Breast epithelium (tissue), 3 donors: ENCODE measurements around the gene E4F1.

ENCODE experiments used
- POLR2A ChIP-seq: fragments of 450-650 bp; IDR thresholded peaks from one replicate; pipeline ENCODE4 v1.6.1; 2016; ENCODE audit warnings: antibody characterized with exemption, mild to moderate bottlenecking, moderate library complexity
- POLR2AphosphoS5 ChIP-seq, 3 donors: sonication (generic); formaldehyde crosslinking; IDR thresholded peaks; one replicate each; pipeline ENCODE4 v1.6.1; 2017; ENCODE audit warnings: antibody characterized with exemption in 3 of 3

DNA sequence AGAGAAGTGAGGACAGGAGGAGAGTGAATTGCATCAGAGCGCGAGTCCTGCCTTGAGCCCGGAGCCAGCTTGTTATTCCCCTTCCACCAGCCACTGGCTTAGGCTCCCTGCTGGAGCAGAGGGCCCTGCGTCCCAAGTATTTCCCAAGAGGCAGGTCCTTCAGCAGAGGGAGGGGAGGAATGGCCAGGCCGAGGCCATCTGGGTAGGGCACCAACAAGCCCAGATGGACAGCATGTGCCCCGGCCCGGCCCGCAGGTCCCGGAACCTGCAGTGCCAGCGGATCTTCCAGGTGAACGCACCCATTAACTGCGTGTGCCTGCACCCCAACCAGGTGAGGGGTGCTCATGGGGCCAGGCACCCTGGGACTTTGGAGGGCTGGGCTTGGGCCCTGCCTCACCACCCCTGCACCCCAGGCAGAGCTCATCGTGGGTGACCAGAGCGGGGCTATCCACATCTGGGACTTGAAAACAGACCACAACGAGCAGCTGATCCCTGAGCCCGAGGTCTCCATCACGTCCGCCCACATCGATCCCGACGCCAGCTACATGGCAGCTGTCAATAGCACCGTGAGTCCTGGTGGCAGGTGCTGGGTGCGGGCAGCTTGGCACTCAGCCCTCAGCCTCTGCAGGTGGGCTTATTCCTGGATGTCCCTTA is 16.5 kb upstream of the E4F1 start:
- TF ChIP-seq POLR2A (no peak), POLR2AphosphoS5 (IDR thresholded peaks at IDR 0.05) (no peak)
